ENCODE data around the gene ESYT1. TPM values are rescaled to one million over a fixed set of nuclear protein-coding genes. Genes with fewer than 3 reads are reported as not detected.

ESYT1 gene
- 63.4 TPM for total RNA-seq
- polyA plus RNA-seq: 39.2 TPM
- long read RNA-seq, donor 1: 0 reads
- long read RNA-seq, donor 2: 0 reads
- long read RNA-seq, donor 3, full-length matches to known transcripts: 11 of 11 reads
- long read RNA-seq, donor 3, partial matches to known transcripts: 0 of 11 reads
- long read RNA-seq, donor 3, other reads (novel, unspliced or antisense): 0 of 11 reads
- long read RNA-seq, donor 4, full-length matches to known transcripts: 7 of 7 reads
- long read RNA-seq, donor 4, partial matches to known transcripts: 0 of 7 reads
- long read RNA-seq, donor 4, other reads (novel, unspliced or antisense): 0 of 7 reads
- long read RNA-seq, donor 5, full-length matches to known transcripts: 23 of 84 reads
- long read RNA-seq, donor 5, partial matches to known transcripts: 61 of 84 reads
- long read RNA-seq, donor 5, other reads (novel, unspliced or antisense): 0 of 84 reads
- long read RNA-seq, donor 6, full-length matches to known transcripts: 16 of 28 reads
- long read RNA-seq, donor 6, partial matches to known transcripts: 12 of 28 reads
- long read RNA-seq, donor 6, other reads (novel, unspliced or antisense): 0 of 28 reads
- long read RNA-seq, donor 7, full-length matches to known transcripts: 12 of 53 reads
- long read RNA-seq, donor 7, partial matches to known transcripts: 41 of 53 reads
- long read RNA-seq, donor 7, other reads (novel, unspliced or antisense): 0 of 53 reads
- long read RNA-seq, donor 8, full-length matches to known transcripts: 6 of 6 reads
- long read RNA-seq, donor 8, partial matches to known transcripts: 0 of 6 reads
- long read RNA-seq, donor 8, other reads (novel, unspliced or antisense): 0 of 6 reads
- long read RNA-seq, donor 9, full-length matches to known transcripts: 5 of 5 reads
- long read RNA-seq, donor 9, partial matches to known transcripts: 0 of 5 reads
- long read RNA-seq, donor 9, other reads (novel, unspliced or antisense): 0 of 5 reads
- long read RNA-seq, donor 10, full-length matches to known transcripts: 5 of 5 reads
- long read RNA-seq, donor 10, partial matches to known transcripts: 0 of 5 reads
- long read RNA-seq, donor 10, other reads (novel, unspliced or antisense): 0 of 5 reads

- H3K27me3 ChIP-seq (ENCODE audit: control insufficient read depth in 2 of 2, insufficient read depth in 1 of 2, low read length in 1 of 2): no peaks in the 10 kb centered on the region
- H3K9me3 ChIP-seq (ENCODE audit: control insufficient read depth in 2 of 2, insufficient read depth in 1 of 2, low read length in 1 of 2): peaks cover 0 to 7% of the 10 kb centered on the region in 2 donors
- peak; percentile 93 to 100 (median 99) for DNase-seq (ENCODE audit: low read depth in 6 of 9, low spot score in 9 of 9)
- under 1% methylated on average over 49 of the region's 49 CpGs for WGBS
- peaks cover 19 to 45% of the 10 kb centered on the region in 2 donors for H3K4me1 ChIP-seq (ENCODE audit: control insufficient read depth in 2 of 2, insufficient read depth in 2 of 2, low read length in 2 of 2)
- H3K27ac ChIP-seq (ENCODE audit: low read depth in 1 of 2, low read length in 1 of 2): peak within 1 kb of the TSS; percentile 93
- H3K36me3 ChIP-seq (ENCODE audit: control insufficient read depth in 2 of 2, insufficient read depth in 2 of 2, low read length in 1 of 2): peaks cover 27 to 29% of the 10 kb centered on the region in 2 donors
- peak within 1 kb of the TSS; percentile 63 to 88 for H3K4me3 ChIP-seq (ENCODE audit: low read length in 2 of 2)
Measured at GRCh38 chr12:56127888-56128669, at the start of gene ESYT1. ESYT1 (plus strand) TSS chr12:56128267; CDS start chr12:56128320, 53 bp downstream.

GRCh38 chr12:56078427-56078826 lies 49.6 kb upstream of the ESYT1 start:
- no peak overlapping the region for H3K27ac ChIP-seq (ENCODE audit: low read depth in 1 of 2, low read length in 1 of 2)
- WGBS: 97% methylated on average over 1 of the region's 1 CpG

DNA sequence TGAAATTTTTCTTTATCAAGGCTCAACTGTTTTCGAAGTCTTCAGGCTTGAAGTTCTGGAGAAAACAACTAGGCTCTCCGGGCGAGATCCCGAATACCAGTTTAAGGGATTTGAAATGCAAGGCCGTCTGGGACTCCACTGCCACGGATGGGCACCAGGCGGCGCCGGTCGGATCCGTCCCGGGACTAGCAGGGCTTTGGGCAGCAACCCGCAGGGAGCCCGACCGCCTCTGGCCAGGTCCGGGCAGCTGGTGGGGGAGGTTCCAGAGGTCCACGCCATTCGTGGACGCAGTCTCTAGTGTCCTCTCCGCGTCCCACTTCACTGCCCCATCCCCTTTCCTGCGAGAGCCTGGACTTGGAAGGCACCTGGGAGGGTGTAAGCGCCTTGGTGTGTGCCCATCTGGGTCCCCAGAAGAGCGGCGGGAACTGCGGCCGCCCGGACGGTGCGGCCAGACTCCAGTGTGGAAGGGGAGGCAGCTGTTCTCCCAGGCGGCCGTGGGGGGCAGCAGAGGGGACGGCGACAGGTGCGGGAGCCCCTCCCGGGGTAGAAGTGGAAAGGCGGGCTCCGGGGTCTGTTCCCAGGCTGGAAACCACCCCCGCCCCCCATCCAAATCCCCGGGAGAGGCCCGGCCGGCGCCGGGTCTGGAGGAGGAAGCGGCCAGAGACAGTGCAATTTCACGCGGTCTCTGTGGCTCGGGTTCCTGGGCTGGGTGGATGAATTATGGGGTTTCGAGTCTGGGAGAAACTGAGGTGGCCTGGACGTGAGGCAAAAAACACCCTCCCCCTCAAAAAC lies 48.9 kb upstream of the ESYT1 start:
- Histone ChIP-seq H3K4me1 (ENCODE audit: control insufficient read depth in 2 of 2, insufficient read depth in 2 of 2, low read length in 2 of 2) (peaks cover 16 to 22% of the 10 kb centered on the region in 2 donors), H3K4me3 (ENCODE audit: low read length in 2 of 2) (peak overlapping the region; percentile 39 to 53), H3K27ac (ENCODE audit: low read depth in 1 of 2, low read length in 1 of 2) (no peak overlapping the region), H3K36me3 (ENCODE audit: control insufficient read depth in 2 of 2, insufficient read depth in 2 of 2, low read length in 1 of 2) (no peaks in the 10 kb centered on the region), H3K9me3 (ENCODE audit: control insufficient read depth in 2 of 2, insufficient read depth in 1 of 2, low read length in 1 of 2) (peaks cover 0 to 12% of the 10 kb centered on the region in 2 donors), H3K27me3 (ENCODE audit: control insufficient read depth in 2 of 2, insufficient read depth in 1 of 2, low read length in 1 of 2) (peaks cover 25 to 69% of the 10 kb centered on the region in 2 donors)
- DNase-seq (ENCODE audit: low read depth in 6 of 9, low spot score in 9 of 9): peak in 2 of 9 donors; percentile 28 to 34
- 7% methylated on average over 50 of the region's 50 CpGs for WGBS

More at GRCh38 chr12:56078427-56078826, 49.6 kb upstream of the ESYT1 start:
- Histone ChIP-seq H3K4me1 (ENCODE audit: control insufficient read depth in 2 of 2, insufficient read depth in 2 of 2, low read length in 2 of 2) (peaks cover 16 to 22% of the 10 kb centered on the region in 2 donors), H3K36me3 (ENCODE audit: control insufficient read depth in 2 of 2, insufficient read depth in 2 of 2, low read length in 1 of 2) (no peaks in the 10 kb centered on the region), H3K9me3 (ENCODE audit: control insufficient read depth in 2 of 2, insufficient read depth in 1 of 2, low read length in 1 of 2) (peaks cover 0 to 12% of the 10 kb centered on the region in 2 donors), H3K27me3 (ENCODE audit: control insufficient read depth in 2 of 2, insufficient read depth in 1 of 2, low read length in 1 of 2) (peaks cover 25 to 62% of the 10 kb centered on the region in 2 donors), H3K4me3 (ENCODE audit: low read length in 2 of 2) (no peak overlapping the region)
- DNase-seq (ENCODE audit: low read depth in 6 of 9, low spot score in 9 of 9): no peak

DNA sequence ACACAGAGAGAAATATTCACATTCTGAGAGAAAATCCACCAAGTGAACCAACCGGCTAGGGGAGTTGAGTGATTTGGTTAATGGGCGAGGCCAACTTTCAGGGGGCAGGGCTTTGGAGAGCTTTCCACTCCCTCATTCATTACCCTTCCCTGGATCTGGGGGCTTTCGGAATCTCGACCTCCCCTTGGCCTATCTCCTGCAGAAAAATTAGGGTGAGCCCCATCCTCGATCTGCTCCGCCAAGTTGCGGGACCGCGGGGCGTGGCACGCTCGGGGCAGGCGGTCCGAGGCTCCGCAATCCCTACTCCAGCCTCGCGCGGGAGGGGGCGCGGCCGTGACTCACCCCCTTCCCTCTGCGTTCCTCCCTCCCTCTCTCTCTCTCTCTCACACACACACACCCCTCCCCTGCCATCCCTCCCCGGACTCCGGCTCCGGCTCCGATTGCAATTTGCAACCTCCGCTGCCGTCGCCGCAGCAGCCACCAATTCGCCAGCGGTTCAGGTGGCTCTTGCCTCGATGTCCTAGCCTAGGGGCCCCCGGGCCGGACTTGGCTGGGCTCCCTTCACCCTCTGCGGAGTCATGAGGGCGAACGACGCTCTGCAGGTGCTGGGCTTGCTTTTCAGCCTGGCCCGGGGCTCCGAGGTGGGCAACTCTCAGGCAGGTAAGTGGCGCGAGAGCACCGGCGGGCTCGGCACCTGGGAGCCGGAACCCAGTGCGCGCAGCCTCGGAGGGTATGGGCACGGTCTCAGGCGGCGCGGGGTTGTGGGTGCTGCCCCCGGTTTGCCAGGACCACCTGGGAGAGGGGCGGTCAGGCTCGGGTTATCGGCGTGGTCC lies 48.1 kb upstream of the ESYT1 start, which contains the start of gene ERBB3:
Gene ERBB3, plus strand, starts transcription at position 443 of the 833 bp plus-strand sequence. Its CDS starts 136 bp downstream, at position 579.
- Histone ChIP-seq H3K9me3 (ENCODE audit: control insufficient read depth in 2 of 2, insufficient read depth in 1 of 2, low read length in 1 of 2) (peaks cover 0 to 12% of the 10 kb centered on the region in 2 donors), H3K27ac (ENCODE audit: low read depth in 1 of 2, low read length in 1 of 2) (no peak within 1 kb of the TSS), H3K27me3 (ENCODE audit: control insufficient read depth in 2 of 2, insufficient read depth in 1 of 2, low read length in 1 of 2) (peaks cover 25 to 74% of the 10 kb centered on the region in 2 donors), H3K4me1 (ENCODE audit: control insufficient read depth in 2 of 2, insufficient read depth in 2 of 2, low read length in 2 of 2) (peaks cover 16 to 22% of the 10 kb centered on the region in 2 donors), H3K36me3 (ENCODE audit: control insufficient read depth in 2 of 2, insufficient read depth in 2 of 2, low read length in 1 of 2) (no peaks in the 10 kb centered on the region), H3K4me3 (ENCODE audit: low read length in 2 of 2) (peak within 1 kb of the TSS; percentile 39 to 53)
- DNase-seq (ENCODE audit: low read depth in 6 of 9, low spot score in 9 of 9): peak in 2 of 9 donors; percentile 21 to 40
- 2% methylated on average over 59 of the region's 59 CpGs for WGBS

DNA sequence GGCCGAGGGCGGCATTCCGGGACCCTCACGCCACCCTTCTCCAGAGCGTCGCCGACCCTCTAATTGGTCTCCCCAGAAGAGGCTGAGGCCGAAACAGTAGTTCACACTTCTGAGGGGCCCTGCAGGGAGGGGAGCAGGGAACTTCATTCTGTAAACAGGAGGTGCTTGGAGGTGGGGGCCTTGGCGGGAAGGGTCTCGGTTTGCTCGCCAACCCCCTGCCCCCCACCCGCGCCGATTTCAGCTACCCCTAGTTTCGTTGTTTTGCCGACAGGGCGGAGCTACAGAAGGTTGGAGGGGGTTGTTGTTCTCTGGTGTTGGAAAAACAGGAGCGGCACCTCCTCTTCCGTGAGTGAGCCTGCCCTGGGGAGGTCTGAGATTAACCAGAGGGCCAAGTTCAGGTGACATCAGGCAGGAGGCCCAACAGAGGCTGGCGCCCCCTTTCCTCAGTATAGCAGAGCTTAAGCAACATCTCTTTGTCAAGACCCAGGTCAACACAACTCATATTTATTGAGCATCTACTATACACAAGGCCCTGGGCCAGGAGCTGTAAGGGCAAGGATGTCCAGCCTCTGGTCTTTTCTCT lies 47.4 kb upstream of the ESYT1 start:
- H3K27ac ChIP-seq (ENCODE audit: low read depth in 1 of 2, low read length in 1 of 2): no peak overlapping the region
- peaks cover 16 to 22% of the 10 kb centered on the region in 2 donors for H3K4me1 ChIP-seq (ENCODE audit: control insufficient read depth in 2 of 2, insufficient read depth in 2 of 2, low read length in 2 of 2)
- 34% methylated on average over 20 of the region's 20 CpGs for WGBS
- H3K27me3 ChIP-seq (ENCODE audit: control insufficient read depth in 2 of 2, insufficient read depth in 1 of 2, low read length in 1 of 2): peaks cover 25 to 76% of the 10 kb centered on the region in 2 donors
- no peak for DNase-seq (ENCODE audit: low read depth in 6 of 9, low spot score in 9 of 9)
- H3K9me3 ChIP-seq (ENCODE audit: control insufficient read depth in 2 of 2, insufficient read depth in 1 of 2, low read length in 1 of 2): peaks cover 0 to 12% of the 10 kb centered on the region in 2 donors
- peak overlapping the region; percentile 39 to 53 for H3K4me3 ChIP-seq (ENCODE audit: low read length in 2 of 2)
- no peaks in the 10 kb centered on the region for H3K36me3 ChIP-seq (ENCODE audit: control insufficient read depth in 2 of 2, insufficient read depth in 2 of 2, low read length in 1 of 2)

DNA sequence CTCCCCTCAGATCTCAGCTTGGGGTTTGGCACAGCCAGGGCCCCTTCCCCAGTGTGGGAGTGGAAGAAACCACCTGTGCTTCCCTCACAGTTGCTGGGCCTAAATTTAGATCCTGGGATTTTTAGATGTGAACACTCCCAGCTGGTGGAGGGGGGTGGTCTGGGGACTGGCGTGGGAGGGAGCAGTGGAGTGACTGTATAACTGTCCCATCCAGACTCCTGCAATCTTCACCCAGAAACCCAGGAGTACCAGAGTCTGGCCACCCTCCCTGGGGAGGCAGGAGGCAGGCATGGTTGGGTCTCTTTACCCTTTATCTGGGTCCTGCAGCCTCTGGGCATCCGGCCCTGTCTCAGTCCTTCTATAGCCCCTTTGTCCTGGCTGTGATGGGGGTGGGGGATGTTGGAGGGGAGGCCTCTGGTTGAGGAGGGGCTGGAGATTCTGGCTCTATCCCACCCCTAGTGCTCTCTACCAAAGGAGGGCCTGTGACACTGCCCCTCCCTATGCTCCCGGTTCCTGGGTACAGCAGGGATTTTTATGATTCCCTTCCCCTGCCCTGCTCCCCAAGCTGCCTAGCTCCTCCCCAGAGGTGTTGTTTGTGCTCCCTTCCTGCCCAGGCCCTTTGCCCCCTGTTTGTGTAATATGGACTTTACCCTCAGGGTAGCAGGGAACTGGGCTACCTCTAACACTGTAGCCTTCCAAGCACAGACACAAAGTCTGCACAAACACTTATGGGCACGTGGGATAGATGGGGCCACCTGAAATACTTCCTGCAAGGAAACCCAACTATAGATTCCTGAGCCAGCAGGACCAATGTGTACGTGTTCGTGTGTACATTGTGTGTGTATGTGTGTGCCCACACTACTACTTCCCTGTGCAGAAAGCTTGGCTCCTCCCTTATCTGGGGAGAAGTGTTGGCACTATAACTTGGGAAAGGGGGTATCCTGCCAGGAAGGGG lies 46.4 kb upstream of the ESYT1 start:
- no peaks in the 10 kb centered on the region for H3K36me3 ChIP-seq (ENCODE audit: control insufficient read depth in 2 of 2, insufficient read depth in 2 of 2, low read length in 1 of 2)
- peaks cover 16 to 22% of the 10 kb centered on the region in 2 donors for H3K4me1 ChIP-seq (ENCODE audit: control insufficient read depth in 2 of 2, insufficient read depth in 2 of 2, low read length in 2 of 2)
- no peak for DNase-seq (ENCODE audit: low read depth in 6 of 9, low spot score in 9 of 9)
- no peak overlapping the region for H3K4me3 ChIP-seq (ENCODE audit: low read length in 2 of 2)
- peaks cover 25 to 76% of the 10 kb centered on the region in 2 donors for H3K27me3 ChIP-seq (ENCODE audit: control insufficient read depth in 2 of 2, insufficient read depth in 1 of 2, low read length in 1 of 2)
- WGBS: 79% methylated on average over 6 of the region's 6 CpGs
- peaks cover 0 to 12% of the 10 kb centered on the region in 2 donors for H3K9me3 ChIP-seq (ENCODE audit: control insufficient read depth in 2 of 2, insufficient read depth in 1 of 2, low read length in 1 of 2)
- no peak overlapping the region for H3K27ac ChIP-seq (ENCODE audit: low read depth in 1 of 2, low read length in 1 of 2)

Measured in thymus (tissue), 14 donors.